A549 (cell line): ENCODE results near the gene PCDHGC4. TPM values are rescaled to one million over a fixed set of nuclear protein-coding genes. Genes with fewer than 3 reads are reported as not detected.

Experiments used
- ATAC-seq, 2 experiments: fragments of 200-7000 bp in 1 of 2; fragments of >200 bp in 1 of 2; cut with Nextera tagmentation in 1 of 2; cut with Tn5 transposase in 1 of 2; 3 replicates each; pipeline versions ENCODE4 v1.8.0 to v1.9.1; 2018 to 2020; ENCODE audit warnings: mild to moderate bottlenecking in 1 of 2, moderate library complexity in 1 of 2
- CTCF ChIA-PET: fragments of 300-600 bp; sonication (Branson Sonifier 250); formaldehyde crosslinking; extraction: SDS; loops from one replicate; lab custom pipeline; 2021; ENCODE audit warnings: antibody characterized with exemption, inconsistent platforms; lab: Yijun Ruan, JAX
- POLR2A ChIA-PET: fragments of 350-600 bp; formaldehyde crosslinking; extraction: SDS; loops from one replicate; lab custom pipeline; 2021; ENCODE audit warnings: antibody characterized with exemption, inconsistent platforms; lab: Yijun Ruan, JAX
- DNase-seq, 2 experiments: peaks; one replicate each; pipeline versions ENCODE4 v3.0.0 to v3.0.0-alpha.2; 2011 to 2016; ENCODE audit warnings: low read depth in 1 of 2, low spot score in 1 of 2
- FAIRE-seq: peaks from 2 replicates; lab custom pipeline; 2011; peaks lifted over from hg19 to GRCh38; lab: Jason Lieb, UNC
- H3K27ac ChIP-seq, 2 experiments: fragments of >200 bp; sonication (Bioruptor Twin); formaldehyde crosslinking; 3 replicates each; pipeline ENCODE4 v1.5.1; 2016 to 2017
- H3K4me1 ChIP-seq: fragments of >200 bp; sonication (Bioruptor Twin); formaldehyde crosslinking; 3 replicates; pipeline ENCODE4 v1.6.1; 2016
- H3K4me2 ChIP-seq: fragments of >200 bp; sonication (Bioruptor Twin); formaldehyde crosslinking; 3 replicates; pipeline ENCODE4 v1.6.1; 2016
- H3K4me3 ChIP-seq: fragments of >200 bp; sonication (Bioruptor Twin); formaldehyde crosslinking; 3 replicates; pipeline ENCODE4 v1.5.1; 2016
- H3K9me3 ChIP-seq: fragments of >200 bp; sonication (Bioruptor Twin); formaldehyde crosslinking; 3 replicates; pipeline ENCODE4 v1.6.1; 2016
- ATOH8 ChIP-seq: fragments of 250-450 bp; sonication (Bioruptor Pico); IDR thresholded peaks from 2 replicates; pipeline ENCODE4 v1.5.0; 2020; ENCODE audit warnings: low read depth, mild to moderate bottlenecking, moderate library complexity
- CEBPB ChIP-seq, 2 experiments: fragments of >200 bp in 1 of 2; sonication (Bioruptor Twin) in 1 of 2; formaldehyde crosslinking in 1 of 2; IDR thresholded peaks; 2 replicates each; pipeline ENCODE4 v1.6.1; 2012 to 2016
- CHD4 ChIP-seq: fragments of 200-600 bp; sonication (generic); IDR thresholded peaks from 2 replicates; pipeline ENCODE4 v1.6.1; 2016; ENCODE audit warnings: antibody characterized with exemption, mild to moderate bottlenecking, borderline replicate concordance
- CTCF ChIP-seq: fragments of >200 bp; sonication (Bioruptor Twin); formaldehyde crosslinking; IDR thresholded peaks from 3 replicates; pipeline ENCODE4 v1.5.1; 2016
- E2F6 ChIP-seq: IDR thresholded peaks from 2 replicates; pipeline ENCODE4 v1.6.1; 2012; ENCODE audit warnings: low read depth, borderline replicate concordance
- EHMT2 ChIP-seq: fragments of 200-600 bp; sonication (generic); IDR thresholded peaks from 2 replicates; pipeline ENCODE4 v1.6.1; 2016; ENCODE audit warnings: antibody characterized with exemption, low read depth, mild to moderate bottlenecking, moderate library complexity
- EP300 ChIP-seq, 2 experiments: fragments of >200 bp; sonication (Bioruptor Twin); formaldehyde crosslinking; IDR thresholded peaks; 2 replicates in 1 of 2; 3 replicates in 1 of 2; pipeline ENCODE4 v1.6.1; 2016 to 2017
- ESRRA ChIP-seq: fragments of 150-350 bp; IDR thresholded peaks from 2 replicates; pipeline ENCODE4 v1.6.1; 2014; ENCODE audit warnings: mild to moderate bottlenecking, low read length, borderline replicate concordance
- FOSB ChIP-seq: fragments of 250-450 bp; sonication (Bioruptor Pico); IDR thresholded peaks from 2 replicates; pipeline ENCODE4 v1.5.0; 2020; ENCODE audit warnings: mild to moderate bottlenecking, moderate library complexity
- GATA3 ChIP-seq: IDR thresholded peaks from 2 replicates; pipeline ENCODE4 v1.6.1; 2012; ENCODE audit warnings: borderline replicate concordance
- HES2 ChIP-seq: fragments of >200 bp; sonication (Bioruptor Twin); formaldehyde crosslinking; IDR thresholded peaks from 2 replicates; pipeline ENCODE4 v1.6.1; 2016
- HMGXB4 ChIP-seq: fragments of 250-450 bp; sonication (Bioruptor Pico); IDR thresholded peaks from 2 replicates; pipeline ENCODE4 v1.5.0; 2021; ENCODE audit warnings: mild to moderate bottlenecking, moderate library complexity, borderline replicate concordance
- HOXB13 ChIP-seq: fragments of 250-450 bp; sonication (Bioruptor Pico); IDR thresholded peaks from 2 replicates; pipeline ENCODE4 v1.5.0; 2020; ENCODE audit warnings: low read depth, mild to moderate bottlenecking, moderate library complexity
- MAFK ChIP-seq: fragments of 450-650 bp; IDR thresholded peaks from 2 replicates; pipeline ENCODE4 v1.6.1; 2014; ENCODE audit not compliant: partially characterized antibody
- MAX ChIP-seq: IDR thresholded peaks from 2 replicates; pipeline ENCODE4 v1.6.1; 2012
- MYC ChIP-seq: IDR thresholded peaks from 2 replicates; pipeline ENCODE4 v1.6.1; 2012; ENCODE audit warnings: mild to moderate bottlenecking, inconsistent platforms, low read length, improper control_type of control experiment, borderline replicate concordance
- NR3C1 ChIP-seq: fragments of >200 bp; sonication (Bioruptor Twin); formaldehyde crosslinking; IDR thresholded peaks from 3 replicates; pipeline ENCODE4 v1.6.1; 2017
- POLR2AphosphoS2 ChIP-seq: conservative IDR thresholded peaks from 2 replicates; pipeline ENCODE4 v1.6.1; 2012; ENCODE audit warnings: low read length, improper control_type of control experiment, inconsistent platforms
- RAD21 ChIP-seq, 2 experiments: fragments of >200 bp in 1 of 2; sonication (Bioruptor Twin) in 1 of 2; formaldehyde crosslinking in 1 of 2; IDR thresholded peaks in 1 of 2; conservative IDR thresholded peaks in 1 of 2; 2 replicates in 1 of 2; 3 replicates in 1 of 2; pipeline ENCODE4 v1.6.1; 2012 to 2018; ENCODE audit warnings: inconsistent platforms in 1 of 2
- RFX5 ChIP-seq: fragments of 450-650 bp; IDR thresholded peaks from 2 replicates; pipeline ENCODE4 v1.7.1; 2014; ENCODE audit warnings: antibody characterized with exemption, mild to moderate bottlenecking, moderate library complexity
- RNF2 ChIP-seq: fragments of 200-600 bp; sonication (generic); IDR thresholded peaks from 2 replicates; pipeline ENCODE4 v1.6.1; 2016; ENCODE audit warnings: low read depth, mild to moderate bottlenecking, antibody characterized with exemption, moderate library complexity, borderline replicate concordance
- SMC3 ChIP-seq: fragments of >200 bp; sonication (Bioruptor Twin); formaldehyde crosslinking; IDR thresholded peaks from 3 replicates; pipeline ENCODE4 v1.6.1; 2018; ENCODE audit warnings: inconsistent platforms
- SREBF2 ChIP-seq: fragments of 450-650 bp; IDR thresholded peaks from 2 replicates; pipeline ENCODE4 v1.6.1; 2014; ENCODE audit warnings: mild to moderate bottlenecking, moderate library complexity
- TP53 ChIP-seq: fragments of 250-450 bp; sonication (Bioruptor Pico); IDR thresholded peaks from 2 replicates; pipeline ENCODE4 v1.5.0; 2021; ENCODE audit warnings: mild to moderate bottlenecking, moderate library complexity
- USF2 ChIP-seq: fragments of 450-650 bp; IDR thresholded peaks from 2 replicates; pipeline ENCODE4 v1.6.1; 2014; ENCODE audit warnings: antibody characterized with exemption
- ZFP36 ChIP-seq: fragments of 450-650 bp; IDR thresholded peaks from 2 replicates; pipeline ENCODE4 v1.6.1; 2014; ENCODE audit warnings: borderline replicate concordance; ENCODE audit not compliant: partially characterized antibody
- ZSCAN20 ChIP-seq: fragments of 250-450 bp; sonication (Bioruptor Pico); IDR thresholded peaks from 2 replicates; pipeline ENCODE4 v1.8.0; 2022; ENCODE audit warnings: mild to moderate bottlenecking, moderate library complexity
- WGBS: methylation state at CpG from one replicate; pipeline ENCODE4 v1.1.6; 2017; ENCODE audit errors: missing lambda C conversion rate; 5-methylcytosine and 5-hydroxymethylcytosine counted together
- polyA plus RNA-seq, 4 experiments: library from polyadenylated mRNA; depleted of rRNA in 3 of 4; stranded (reverse); fragments of >200 nt; fragmentation: RNase III in 1 of 4; extraction: RNeasy Plus Mini Kit Qiagen cat#74134 plus additional on column Dnase treatment in 1 of 4; gene quantifications; 2 replicates in 3 of 4; 3 replicates in 1 of 4; pipeline ENCODE4 v1.2.3, GENCODE V29; 2011 to 2017

Gene PCDHGC4
- polyA plus RNA-seq, 2 of the 4 experiments (the other 2 are of a cell fraction), result 0.06 TPM; not detected in 1

- TF ChIP-seq SMC3 (no peak), MAFK (no peak), POLR2AphosphoS2 (no peak), NR3C1 (no peak), ATOH8 (CRISPR knock-in tag) (no peak)
- Histone ChIP-seq H3K9me3 (no peaks in the 10 kb centered on the region), H3K4me3 (no peak overlapping the region), H3K4me1 (peaks cover 36% of the 10 kb centered on the region), H3K27ac (no peak overlapping the region), H3K4me2 (no peak overlapping the region)
- ChIA-PET POLR2A (interaction anchor here (1.5 kb wide), 1 partner anchor 204 kb away, joined by 3 read pairs; the partner anchor contains the start of gene TAF7), CTCF (interaction anchor here (0.5 to 12.8 kb wide), 47 partner anchors 10 to 972 kb away, joined by 3 to 163 read pairs (median 5); partner anchors contain the start of genes PCDHB11, PCDHB5, PCDHGA1 and PCDHGA10)
- FAIRE-seq (no peak), ATAC-seq (no peak), DNase-seq (no peak)
- WGBS, result 94% methylated on average over 8 of the region's 8 CpGs
Measured at GRCh38 chr5:141523991-141524390, 39.2 kb downstream of the PCDHGC4 start.

- peak; percentile 92 to 95 for ATAC-seq
- H3K27ac ChIP-seq, result no peak overlapping the region
- H3K4me2 ChIP-seq, result no peak overlapping the region; the same call in 2 of the 3 replicates
- H3K9me3 ChIP-seq, result no peaks in the 10 kb centered on the region
- peaks cover 36% of the 10 kb centered on the region for H3K4me1 ChIP-seq
- H3K4me3 ChIP-seq, result no peak overlapping the region
- 44% methylated on average over 12 of the region's 12 CpGs for WGBS
- ChIA-PET POLR2A (no interaction called here), CTCF (interaction anchor here (0.6 to 12.8 kb wide), 47 partner anchors 9 to 531 kb away, joined by 3 to 163 read pairs (median 4); partner anchors contain the start of genes DIAPH1, PCDHB11, PCDHGA1 and PCDHGA10)
- DNase-seq, result peak; percentile 89 to 92
- FAIRE-seq, result no peak
- TF ChIP-seq SREBF2 (no peak), E2F6 (no peak), MYC (peak; percentile 41; the same call in 1 of the 2 replicates), HES2 (no peak), HMGXB4 (CRISPR knock-in tag) (no peak), FOSB (CRISPR knock-in tag) (no peak), CEBPB (IDR thresholded peaks at IDR 0.05) (no peak), TP53 (CRISPR knock-in tag) (no peak), GATA3 (no peak), ATOH8 (CRISPR knock-in tag) (no peak), EP300 (IDR thresholded peaks at IDR 0.05) (no peak), USF2 (no peak), RFX5 (peak; percentile 71; the same call in 1 of the 2 replicates), CHD4 (no peak), HOXB13 (CRISPR knock-in tag) (no peak), RNF2 (no peak), ZFP36 (no peak), ESRRA (peak; percentile 50; the same call in 1 of the 2 replicates), MAX (peak; percentile 48; the same call in 1 of the 2 replicates), ZSCAN20 (CRISPR knock-in tag) (no peak), RAD21 (conservative IDR thresholded peaks at IDR 0.05 in 1 of 2, IDR thresholded peaks at IDR 0.05 in 1 of 2) (peak; percentile 82 to 84), CTCF (peak; percentile 99), EHMT2 (no peak)
Measured at GRCh38 chr5:141524604-141525597, 40.1 kb downstream of the PCDHGC4 start.
